ENCODE measurements around the gene RHOB. TPM values are rescaled to one million over a fixed set of nuclear protein-coding genes. Genes with fewer than 3 reads are reported as not detected.
A peak's percentile ranks its signal among the peaks of the same experiment; 100 is the strongest.

The RHOB gene
- total RNA-seq, 4 donors from 2014 or later, result 61.7 to 245 (median 144) TPM

DNA sequence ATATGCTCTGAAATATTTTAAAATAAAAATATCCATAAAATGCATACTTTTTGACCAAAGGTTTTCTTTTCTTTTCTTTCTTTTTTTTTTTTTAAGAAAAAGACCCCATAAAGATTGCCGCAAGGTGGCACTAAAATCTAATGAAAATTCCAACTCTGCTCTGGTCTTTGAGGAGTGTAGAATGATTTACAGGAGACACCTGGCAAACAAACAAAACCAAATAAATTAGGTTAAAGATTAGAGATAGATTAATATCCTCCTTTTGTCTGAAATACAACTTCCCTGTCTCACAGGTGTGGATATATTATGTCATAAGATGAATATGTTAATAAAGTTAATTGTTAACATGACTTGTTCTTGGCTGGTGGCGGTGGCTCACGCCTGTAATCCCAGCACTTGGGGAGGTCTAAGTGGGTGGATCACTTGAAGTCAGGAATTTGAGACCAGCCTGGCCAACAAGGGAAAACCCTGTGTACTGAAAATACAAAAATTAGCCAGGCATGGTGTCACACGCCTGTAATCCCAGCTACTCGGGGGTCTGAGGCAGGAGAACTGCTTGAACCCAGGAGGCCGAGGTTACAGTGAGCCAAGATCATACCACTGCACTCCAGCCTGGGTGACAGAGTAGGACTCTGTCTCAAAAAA is 3.5 kb upstream of the RHOB start:
- peaks cover 0 to 10% (median 8%) of the 10 kb centered on the region in 3 donors for H3K36me3 ChIP-seq

DNA sequence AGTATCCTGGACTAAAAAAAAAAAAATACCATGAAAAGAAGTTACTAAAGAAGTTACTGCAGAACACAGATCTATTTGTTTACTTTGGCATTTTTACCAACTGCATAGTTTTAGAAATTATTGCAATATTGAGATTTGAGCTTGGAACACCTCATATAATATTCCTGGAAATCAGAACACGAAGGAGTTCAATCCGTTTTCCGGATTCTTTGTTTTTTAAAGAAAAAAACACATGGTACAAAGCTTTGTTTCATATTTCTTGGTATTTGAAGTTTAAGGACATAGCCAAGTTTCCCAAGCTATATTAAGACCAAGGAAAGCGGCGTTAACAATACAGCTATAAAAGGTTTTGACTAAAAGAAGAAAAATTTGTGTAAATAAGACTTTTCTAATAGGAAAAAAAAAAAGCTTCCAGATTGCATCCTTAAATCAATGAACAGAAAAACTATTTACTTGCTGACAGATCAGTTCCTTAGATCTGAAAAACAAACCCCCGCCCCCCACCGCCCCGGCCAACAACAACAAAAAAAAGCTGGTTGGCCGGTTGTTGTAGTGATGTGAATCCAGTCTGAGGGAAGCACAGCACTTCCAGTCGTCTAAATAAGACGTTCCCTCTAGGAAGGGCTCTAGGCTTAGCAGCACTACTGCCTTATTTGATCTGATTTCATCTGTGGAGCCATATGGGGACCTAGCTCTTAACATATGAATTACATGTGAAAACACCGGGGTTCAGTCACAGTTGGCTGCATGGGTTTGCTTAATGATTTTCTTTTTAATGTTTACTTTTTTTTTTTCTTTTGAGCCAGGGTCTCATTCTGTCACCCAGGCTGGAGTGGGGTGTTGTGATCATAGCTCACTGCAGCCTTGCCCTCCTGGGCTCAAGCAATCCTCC is 2.5 kb upstream of the RHOB start:
- 24 to 34% methylated on average over 12 of the region's 12 CpGs for WGBS, 2 donors
- H3K27ac ChIP-seq, result peak overlapping the region; percentile 58 to 98 (median 81)
- no peaks in the 10 kb centered on the region for H3K9me3 ChIP-seq
- peaks cover 23 to 67% (median 23%) of the 10 kb centered on the region in 3 donors for H3K4me1 ChIP-seq
- peaks cover 0 to 5% (median 0%) of the 10 kb centered on the region in 4 donors for H3K27me3 ChIP-seq
- peak in 1 of 4 donors; percentile 22 for TF ChIP-seq POLR2A (IDR thresholded peaks at IDR 0.05)
- TF ChIP-seq, protein P1, sequence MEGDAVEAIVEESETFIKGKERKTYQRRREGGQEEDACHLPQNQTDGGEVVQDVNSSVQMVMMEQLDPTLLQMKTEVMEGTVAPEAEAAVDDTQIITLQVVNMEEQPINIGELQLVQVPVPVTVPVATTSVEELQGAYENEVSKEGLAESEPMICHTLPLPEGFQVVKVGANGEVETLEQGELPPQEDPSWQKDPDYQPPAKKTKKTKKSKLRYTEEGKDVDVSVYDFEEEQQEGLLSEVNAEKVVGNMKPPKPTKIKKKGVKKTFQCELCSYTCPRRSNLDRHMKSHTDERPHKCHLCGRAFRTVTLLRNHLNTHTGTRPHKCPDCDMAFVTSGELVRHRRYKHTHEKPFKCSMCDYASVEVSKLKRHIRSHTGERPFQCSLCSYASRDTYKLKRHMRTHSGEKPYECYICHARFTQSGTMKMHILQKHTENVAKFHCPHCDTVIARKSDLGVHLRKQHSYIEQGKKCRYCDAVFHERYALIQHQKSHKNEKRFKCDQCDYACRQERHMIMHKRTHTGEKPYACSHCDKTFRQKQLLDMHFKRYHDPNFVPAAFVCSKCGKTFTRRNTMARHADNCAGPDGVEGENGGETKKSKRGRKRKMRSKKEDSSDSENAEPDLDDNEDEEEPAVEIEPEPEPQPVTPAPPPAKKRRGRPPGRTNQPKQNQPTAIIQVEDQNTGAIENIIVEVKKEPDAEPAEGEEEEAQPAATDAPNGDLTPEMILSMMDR (IDR thresholded peaks at IDR 0.05), result peak in 1 of 6 experiments; percentile 4
- peak overlapping the region in 3 of 4 donors; percentile 22 to 86 (median 32) for H3K4me3 ChIP-seq
- intact Hi-C loops (cut with DNase I), result loop anchor here (5.0 kb wide), 1 partner anchor 193 kb away; no protein-coding TSS in a partner anchor
- DNase-seq, result no peak
- peaks cover 0 to 19% (median 8%) of the 10 kb centered on the region in 3 donors for H3K36me3 ChIP-seq

More for the DNA sequence above, 3.5 kb upstream of the RHOB start:
- intact Hi-C loops (cut with DNase I), result loop anchor here (5.0 kb wide), 1 partner anchor 194 kb away; no protein-coding TSS in a partner anchor
- TF ChIP-seq POLR2A (IDR thresholded peaks at IDR 0.05), result no peak
- TF ChIP-seq, protein P1 (IDR thresholded peaks at IDR 0.05), result peak; percentile 34 to 53 (median 41)
- H3K9me3 ChIP-seq, result no peaks in the 10 kb centered on the region
- 54 to 57% methylated on average over 6 of the region's 6 CpGs for WGBS, 2 donors
- H3K4me1 ChIP-seq, result peaks cover 25 to 67% (median 30%) of the 10 kb centered on the region in 3 donors
- peak overlapping the region in 1 of 4 donors; percentile 19 for H3K4me3 ChIP-seq
- DNase-seq, result no peak
- H3K27me3 ChIP-seq, result peaks cover 0 to 5% (median 0%) of the 10 kb centered on the region in 4 donors
- peak overlapping the region; percentile 30 to 86 (median 81) for H3K27ac ChIP-seq

GRCh38 chr2:20444993-20445910 is 1.6 kb upstream of the RHOB start:
- Histone ChIP-seq H3K4me3 (peak overlapping the region in 3 of 4 donors; percentile 22 to 86 (median 32)), H3K4me1 (peaks cover 20 to 67% (median 21%) of the 10 kb centered on the region in 3 donors), H3K27me3 (peaks cover 0 to 5% (median 0%) of the 10 kb centered on the region in 4 donors), H3K27ac (peak overlapping the region; percentile 58 to 98 (median 81)), H3K9me3 (no peaks in the 10 kb centered on the region), H3K36me3 (peaks cover 0 to 21% (median 8%) of the 10 kb centered on the region in 3 donors)
- DNase-seq, result no peak
- TF ChIP-seq POLR2A (IDR thresholded peaks at IDR 0.05), result no peak
- TF ChIP-seq, protein P1 (IDR thresholded peaks at IDR 0.05), result no peak
- intact Hi-C loops (cut with DNase I), result loop anchor here (5.0 kb wide), 1 partner anchor 192 kb away; no protein-coding TSS in a partner anchor
- 62 to 72% methylated on average over 22 to 23 of the region's 24 CpGs for WGBS, 2 donors

- intact Hi-C loops (cut with DNase I), result no loop called here
- Histone ChIP-seq H3K27ac (peak overlapping the region; percentile 97 to 100 (median 98)), H3K27me3 (peaks cover 0 to 5% (median 0%) of the 10 kb centered on the region in 4 donors), H3K4me3 (peak overlapping the region; percentile 86 to 99 (median 92)), H3K4me1 (peaks cover 24 to 73% (median 26%) of the 10 kb centered on the region in 3 donors), H3K36me3 (peaks cover 0 to 21% (median 8%) of the 10 kb centered on the region in 3 donors), H3K9me3 (no peaks in the 10 kb centered on the region)
- 14 to 17% methylated on average over 13 to 19 of the region's 42 CpGs for WGBS, 2 donors
- DNase-seq, result no peak
- TF ChIP-seq POLR2A (IDR thresholded peaks at IDR 0.05), result peak in 1 of 4 donors; percentile 47
- TF ChIP-seq, protein P1 (IDR thresholded peaks at IDR 0.05), result no peak
Measured at GRCh38 chr2:20446255-20446916, 488 bp upstream of the RHOB start.
